Purkinje cell (primary cell): ENCODE results near the gene SF3B3. TPM values are rescaled to one million over a fixed set of nuclear protein-coding genes. Genes with fewer than 3 reads are reported as not detected.

Source experiments
- polyA plus RNA-seq: library from polyadenylated mRNA; unstranded; fragments of >200 nt; fragmentation: Nextera tagmentation; gene quantifications from 2 replicates; pipeline ENCODE4 v1.2.1, GENCODE V29; 2014

Gene SF3B3
- 52.6 and 56.8 TPM in 2 replicates for polyA plus RNA-seq

DNA sequence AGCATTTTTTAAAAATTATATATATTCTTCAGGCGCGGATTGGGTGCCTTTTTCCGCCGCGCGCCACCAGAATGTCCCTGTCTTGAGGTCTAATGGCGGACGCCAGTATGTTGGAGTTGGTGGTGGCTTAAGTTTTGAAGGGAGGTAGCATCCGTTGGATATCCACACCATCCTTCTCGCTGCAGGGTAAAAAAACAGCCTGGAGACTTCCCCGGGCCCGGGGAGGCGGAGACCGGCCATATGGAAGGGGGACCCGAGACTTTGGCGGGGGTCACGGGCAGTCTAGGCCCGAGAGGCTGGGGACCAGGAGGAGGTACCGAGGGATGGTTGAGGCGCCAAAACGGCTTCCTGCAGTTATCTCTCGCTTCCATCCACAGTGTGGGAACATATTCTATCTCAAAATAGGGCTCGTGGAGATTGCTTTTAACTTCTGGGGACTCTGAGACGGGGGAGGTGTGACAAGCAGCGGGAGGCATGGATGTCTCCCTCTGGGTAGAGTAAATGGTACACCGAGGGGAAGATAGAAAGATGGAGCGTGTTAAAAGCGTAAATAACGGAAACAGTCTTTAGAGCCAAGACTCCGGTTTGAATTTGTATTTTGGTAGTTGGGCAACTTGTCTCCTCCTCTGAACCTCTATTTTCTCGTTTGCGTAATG, at the start of gene SF3B3:
Gene SF3B3, plus strand, starts transcription at position 74 of the 656 bp plus-strand sequence. CDS start 2,841 bp downstream, outside the sequence.

DNA sequence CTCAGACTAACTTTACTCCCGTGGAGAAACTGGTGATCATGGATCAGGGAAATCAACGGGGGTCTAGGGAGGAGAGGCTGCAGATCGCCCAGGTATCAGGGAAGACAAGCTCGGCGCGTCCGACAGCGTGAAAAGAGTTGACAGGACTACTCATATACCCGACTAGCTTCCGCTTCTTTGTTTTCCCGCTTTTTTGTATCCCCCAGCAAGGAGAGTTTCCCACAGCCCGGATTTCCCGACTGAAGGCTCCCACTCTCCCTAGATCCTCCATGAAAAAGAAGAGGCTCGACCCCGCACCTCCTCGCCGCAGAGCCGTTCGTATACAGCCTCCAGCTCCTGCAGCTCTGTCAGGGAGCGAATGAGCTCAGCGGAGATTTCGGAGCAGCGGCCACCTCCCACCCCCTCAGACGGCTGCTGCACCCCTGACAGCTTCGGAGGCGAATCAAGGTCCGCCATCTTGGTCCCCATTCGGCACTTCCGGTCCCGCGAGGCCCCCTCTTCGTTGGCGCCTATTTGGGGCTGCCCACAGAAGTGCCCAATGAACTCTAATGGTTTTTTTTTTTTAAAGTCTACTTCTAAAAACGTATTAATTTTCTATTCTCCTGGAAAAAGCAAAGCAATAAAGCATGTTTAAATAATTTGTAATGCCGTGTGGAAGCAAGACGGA, 407 bp upstream of the SF3B3 start, which contains the start of gene COG4:
Gene COG4, minus strand, starts transcription at position 479 of the 667 bp plus-strand sequence. Its CDS starts 11 bp downstream, at position 468.

Other genes with a start within 250 kb of the SF3B3 start
- gene AARS1, start 234.3 kb upstream of the SF3B3 start, polyA plus RNA-seq, result 42.2 and 47.7 TPM in 2 replicates
- 8.2 and 8.5 TPM in 2 replicates for gene DDX19B, start 224.6 kb upstream of the SF3B3 start, polyA plus RNA-seq
- gene DDX19A, start 176.9 kb upstream of the SF3B3 start, polyA plus RNA-seq, result 26.9 and 30.6 TPM in 2 replicates
- 1.2 and 1.6 TPM in 2 replicates for gene ST3GAL2, start 84.7 kb upstream of the SF3B3 start, polyA plus RNA-seq
- 0.27 and 0.69 TPM in 2 replicates for gene FCSK, start 69.2 kb upstream of the SF3B3 start, polyA plus RNA-seq
- gene COG4, start 262 bp upstream of the SF3B3 start, polyA plus RNA-seq, result 23.3 and 24.3 TPM in 2 replicates
- gene IL34, start 122.7 kb downstream of the SF3B3 start, polyA plus RNA-seq, result 1.7 TPM in 1 of 2 replicates, not detected in the other
- gene MTSS2, start 162.2 kb downstream of the SF3B3 start, polyA plus RNA-seq, result 6.5 and 9.3 TPM in 2 replicates